ENCODE results near the gene ANKRD60.

- TF ChIP-seq CTCF (IDR thresholded peaks at IDR 0.05; ENCODE audit: poor library complexity) (no peak), EZH2phosphoT487 (IDR thresholded peaks at IDR 0.05; ENCODE audit: low read depth, severe bottlenecking, unreplicated experiment) (no peak), EZH2 (IDR thresholded peaks at IDR 0.05; ENCODE audit: borderline replicate concordance) (no peak)
Measured at GRCh38 chr20:58184984-58185383, 43.5 kb downstream of the ANKRD60 start.
